Heart left ventricle (tissue), 13 donors: ENCODE data around the gene PCNX1.

Experiments
- CTCF ChIP-seq, 12 donors: fragments of 200-600 bp; sonication (generic) in 4 of 12; IDR thresholded peaks; one replicate each; pipeline versions ENCODE4 v1.5.0 to v1.8.0; 2018 to 2022; ENCODE audit warnings: antibody characterized with exemption in 12 of 12, mild to moderate bottlenecking in 5 of 12
- POLR2A ChIP-seq, 2 donors: fragments of 450-650 bp; IDR thresholded peaks; one replicate each; pipeline ENCODE4 v1.6.1; 2017; ENCODE audit warnings: antibody characterized with exemption in 2 of 2, mild to moderate bottlenecking in 2 of 2, moderate library complexity in 2 of 2
- donor health status: ischemic (EF 13 %, LVEDD 7.1; RV severe dilation, severe dysfunction).
- donor health status: DM: no; HTN: yes; CAD: no.
- donor health status: DM: no; HTN: no; CAD: no.
- donor health status: ischemic (EF 25% LVEDD 6.9; RV normal size, moderate dysfunction).
- donor health status: ischemic (EF 25% LVEDD 5.7; RV mildly dilated, moderate dysfunction).
- donor health status: ischemic (EF 35%, LVEDD 5.7; RV mildly dilated, moderate dysfunction).
- donor health status: nonischemic (EF 11% LVEDD 7.7; RV severe dilation, severe dysfunction).
- donor health status: DM: yes; HTN: yes; CAD: no.
- donor health status: PGD.
- donor health status: ischemic (EF 29% LVEDD 5.4; RV normal size, mild dysfunction).
- donor health status: nonischemic (EF 23%, LVEDD 6.1; RV moderate dilation, normal function).

DNA sequence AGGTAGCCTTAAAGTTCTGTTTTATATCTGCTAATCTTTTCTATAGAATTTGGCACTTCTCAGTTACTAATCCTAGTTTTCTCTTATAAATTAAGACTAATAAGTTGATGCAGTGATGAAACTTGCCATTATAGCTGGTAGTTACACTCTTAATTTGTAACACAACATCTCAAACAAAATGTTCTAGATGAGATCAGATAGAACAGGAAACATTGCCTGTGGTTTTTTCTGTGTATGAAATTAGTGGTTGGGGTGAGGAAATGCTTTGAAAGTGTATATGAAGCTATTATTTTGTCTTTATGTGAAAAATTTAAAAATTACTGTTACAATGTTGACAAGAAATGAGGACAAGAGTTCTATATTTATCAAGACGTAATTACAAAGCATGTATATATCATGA, 91.9 kb downstream of the PCNX1 start:
- no peak for TF ChIP-seq CTCF (IDR thresholded peaks at IDR 0.05)
- TF ChIP-seq POLR2A (IDR thresholded peaks at IDR 0.05), result no peak
